K562 (cell line): Measurements from ENCODE around the gene EIF4E. TPM values are rescaled to one million over a fixed set of nuclear protein-coding genes. Genes with fewer than 3 reads are reported as not detected.

Experiments
- ATAC-seq: fragments of 200-7000 bp; cut with Tn5 transposase; 3 replicates; pipeline ENCODE4 v1.9.1; 2020; ENCODE audit warnings: moderate library complexity
- BruUV-seq: library from RNA; stranded (reverse); fragments of 400-500 nt; replicated peaks from 2 replicates; lab custom pipeline; 2021; lab: Mats Ljungman, UMichigan
- CTCF ChIA-PET: fragments of 300-600 bp; formaldehyde crosslinking; extraction: SDS; loops from one replicate; lab custom pipeline; 2021; ENCODE audit warnings: low intra/inter-chr PET ratio; lab: Yijun Ruan, JAX
- POLR2A ChIA-PET: fragments of 300-600, 350-650 bp; sonication (Branson Sonifier 250); formaldehyde crosslinking; extraction: SDS; loops from one replicate; lab custom pipeline; 2021; ENCODE audit warnings: antibody characterized with exemption, inconsistent platforms; lab: Yijun Ruan, JAX
- DNase-seq, 4 experiments: peaks; one replicate each; pipeline versions ENCODE4 v3.0.0 to v3.0.0-alpha.2; 2011 to 2018; ENCODE audit warnings: low spot score in 3 of 4, mixed read lengths in 3 of 4; ENCODE audit errors: extremely low read depth in 1 of 4
- FAIRE-seq: peaks from 2 replicates; lab custom pipeline; 2011; peaks lifted over from hg19 to GRCh38; lab: Jason Lieb, UNC
- H2AFZ ChIP-seq: 2 replicates; pipeline ENCODE4 v1.6.0; 2011; ENCODE audit warnings: low read depth, low read length, control low read depth, inconsistent platforms
- H3K27ac ChIP-seq: fragments of 200-600 bp; 3 replicates; pipeline ENCODE4 v1.8.0; 2011; ENCODE audit warnings: low read depth, mild to moderate bottlenecking, control low read depth, inconsistent platforms, low read length, moderate library complexity, mixed read lengths; ENCODE audit errors: extremely low read depth
- H3K27me3 ChIP-seq, 2 experiments: fragments of 300-600 bp in 1 of 2; 2 replicates in 1 of 2; 3 replicates in 1 of 2; pipeline versions ENCODE4 v1.6.0 to v1.8.0; 2011; ENCODE audit warnings: inconsistent platforms in 2 of 2, low read length in 2 of 2, mild to moderate bottlenecking in 1 of 2, mixed read lengths in 1 of 2, moderate library complexity in 1 of 2; ENCODE audit not compliant: control insufficient read depth in 2 of 2, insufficient read depth in 2 of 2
- H3K36me3 ChIP-seq: fragments of 300-600 bp; 3 replicates; pipeline ENCODE4 v1.8.0; 2011; ENCODE audit warnings: mild to moderate bottlenecking, low read length, inconsistent platforms; ENCODE audit not compliant: control insufficient read depth, insufficient read depth
- H3K4me1 ChIP-seq, 2 experiments: fragments of 200-600 bp in 1 of 2; replicated peaks in 1 of 2; 2 replicates in 1 of 2; 3 replicates in 1 of 2; pipeline versions ENCODE4 v1.5.1 to v1.8.0; 2011; ENCODE audit warnings: inconsistent platforms in 2 of 2, low read length in 2 of 2, mild to moderate bottlenecking in 1 of 2, mixed read lengths in 1 of 2, moderate library complexity in 1 of 2; ENCODE audit not compliant: control insufficient read depth in 2 of 2, insufficient read depth in 2 of 2
- H3K4me2 ChIP-seq: 2 replicates; pipeline ENCODE4 v1.6.1; 2011; ENCODE audit warnings: low read length, control low read depth, inconsistent platforms, mixed read lengths; ENCODE audit not compliant: insufficient read depth
- H3K4me3 ChIP-seq: fragments of 200-600 bp; sonication (generic), shearing (Covaris generic); 2 replicates; pipeline ENCODE4 v1.5.1; 2016; ENCODE audit warnings: control low read depth, inconsistent platforms
- H3K79me2 ChIP-seq: fragments of 200-600 bp; 3 replicates; pipeline ENCODE4 v1.8.0; 2011; ENCODE audit warnings: low read length, inconsistent platforms; ENCODE audit not compliant: control insufficient read depth, insufficient read depth
- H3K9ac ChIP-seq, 2 experiments: 2 replicates each; pipeline versions ENCODE4 v1.6.0 to v1.6.1; 2011; ENCODE audit warnings: low read depth in 2 of 2, low read length in 2 of 2, control low read depth in 1 of 2, inconsistent platforms in 1 of 2, mild to moderate bottlenecking in 1 of 2, mixed read lengths in 1 of 2; ENCODE audit not compliant: insufficient read depth in 1 of 2
- H3K9me1 ChIP-seq: one replicate; pipeline ENCODE4 v1.6.0; 2011; ENCODE audit warnings: inconsistent platforms, mild to moderate bottlenecking, low read length, moderate library complexity; ENCODE audit not compliant: control insufficient read depth, insufficient read depth
- H3K9me3 ChIP-seq: replicated peaks from 2 replicates; pipeline ENCODE4 v1.5.1; 2011; ENCODE audit warnings: low read depth, low read length, inconsistent platforms; ENCODE audit not compliant: control insufficient read depth, insufficient read depth
- H4K20me1 ChIP-seq: replicated peaks from 2 replicates; pipeline ENCODE4 v1.6.1; 2011; ENCODE audit warnings: low read length, inconsistent platforms, mixed read lengths; ENCODE audit not compliant: control insufficient read depth, insufficient read depth
- BRD9 ChIP-seq: fragments of 450-650 bp; IDR thresholded peaks from 2 replicates; pipeline ENCODE4 v1.6.1; 2018; ENCODE audit warnings: low read depth; ENCODE audit not compliant: partially characterized antibody
- DIDO1 ChIP-seq: fragments of 450-650 bp; IDR thresholded peaks from 2 replicates; pipeline ENCODE4 v1.6.1; 2016; ENCODE audit warnings: low read depth, missing biosample characterization, missing genetic modification characterization
- KDM1A ChIP-seq, 2 experiments: fragments of 450-650 bp; IDR thresholded peaks; 2 replicates each; pipeline ENCODE4 v1.6.1; 2016; ENCODE audit warnings: mild to moderate bottlenecking in 2 of 2
- KHSRP ChIP-seq: fragments of 450-650 bp; IDR thresholded peaks from 2 replicates; pipeline ENCODE4 v1.6.1; 2017
- TEAD2 ChIP-seq: fragments of 450-650 bp; IDR thresholded peaks from 2 replicates; pipeline ENCODE4 v1.6.1; 2016; ENCODE audit warnings: missing genetic modification characterization, control low read depth, missing compliant biosample characterization
- TOE1 ChIP-seq, 2 experiments: fragments of 450-650 bp in 1 of 2; sonication (generic) in 1 of 2; formaldehyde crosslinking in 1 of 2; IDR thresholded peaks; 2 replicates each; pipeline versions ENCODE4 v1.7.1 to v1.8.0; 2016 to 2022; ENCODE audit warnings: borderline replicate concordance in 2 of 2, mild to moderate bottlenecking in 2 of 2, antibody characterized with exemption in 1 of 2, inconsistent platforms in 1 of 2, low read depth in 1 of 2, missing genetic modification reagents in 1 of 2, moderate library complexity in 1 of 2
- ZKSCAN1 ChIP-seq: fragments of 150-350 bp; IDR thresholded peaks from 2 replicates; pipeline ENCODE4 v1.6.1; 2016; ENCODE audit warnings: low read depth, low read length
- ZNF217 ChIP-seq: sonication (generic); formaldehyde crosslinking; IDR thresholded peaks from 2 replicates; pipeline ENCODE4 v1.8.0; 2022; ENCODE audit warnings: mild to moderate bottlenecking, missing genetic modification reagents
- ZNF316 ChIP-seq: fragments of 450-650 bp; IDR thresholded peaks from 2 replicates; pipeline ENCODE4 v1.6.1; 2016
- WGBS: fragments of 100-300 bp; shearing (Covaris generic); methylation state at CpG from one replicate; pipeline ENCODE4 v1.1.6; 2016; ENCODE audit warnings: low coverage, mixed read lengths; ENCODE audit not compliant: insufficient coverage; ENCODE audit errors: missing lambda C conversion rate; 5-methylcytosine and 5-hydroxymethylcytosine counted together
- in situ Hi-C: fragments of 300-500 bp; cut with MboI; formaldehyde crosslinking; loops from 4 replicates; pipeline ENCODE4 v1.15.0; 2018; ENCODE audit warnings: inconsistent platforms, mixed read lengths
- intact Hi-C: fragments of 100-400 bp; cut with micrococcal nuclease; formaldehyde crosslinking; loops from 2 replicates; pipeline ENCODE4 v1.14.2; 2022
- polyA plus RNA-seq, 8 experiments: library from polyadenylated mRNA; depleted of rRNA in 4 of 8; stranded (reverse) in 5 of 8; unstranded in 3 of 8; fragments of >200 nt; fragmentation: Nextera tagmentation in 2 of 8; fragmentation: Illumina TruSeq in 1 of 8; extraction: Ambion mirVana in 2 of 8; extraction: Trizol in 1 of 8; gene quantifications; 2 replicates each; pipeline versions ENCODE4 v1.2.1 to v1.2.3, GENCODE V29; 2011 to 2014; ENCODE audit warnings: inconsistent platforms in 1 of 8, missing spikeins in 1 of 8
- total RNA-seq, 7 experiments: library from RNA; depleted of rRNA in 6 of 7; stranded (reverse); fragments of >200 nt in 6 of 7; fragmentation: Illumina TruSeq in 2 of 7; extraction: Trizol in 2 of 7; gene quantifications; 2 replicates each; pipeline versions ENCODE4 v1.2.1 to v1.2.3, GENCODE V29; 2011 to 2021; ENCODE audit warnings: low replicate concordance in 1 of 7
- TF ChIP-seq, protein P1 (sequence below): sonication (generic); formaldehyde crosslinking; IDR thresholded peaks from 2 replicates; pipeline ENCODE4 v1.8.1; 2022; ENCODE audit warnings: missing genetic modification reagents
- TF ChIP-seq, protein P2 (sequence below): fragments of 450-650 bp; IDR thresholded peaks from 2 replicates; pipeline ENCODE4 v1.6.1; 2016; ENCODE audit warnings: missing biosample characterization, missing genetic modification characterization

The EIF4E gene
- total and polyA plus RNA-seq, 9 of the 15 experiments (the other 6 are each of a cell fraction or from before 2014, with no cell fraction given), result 164 to 489 (median 179) TPM

DNA sequence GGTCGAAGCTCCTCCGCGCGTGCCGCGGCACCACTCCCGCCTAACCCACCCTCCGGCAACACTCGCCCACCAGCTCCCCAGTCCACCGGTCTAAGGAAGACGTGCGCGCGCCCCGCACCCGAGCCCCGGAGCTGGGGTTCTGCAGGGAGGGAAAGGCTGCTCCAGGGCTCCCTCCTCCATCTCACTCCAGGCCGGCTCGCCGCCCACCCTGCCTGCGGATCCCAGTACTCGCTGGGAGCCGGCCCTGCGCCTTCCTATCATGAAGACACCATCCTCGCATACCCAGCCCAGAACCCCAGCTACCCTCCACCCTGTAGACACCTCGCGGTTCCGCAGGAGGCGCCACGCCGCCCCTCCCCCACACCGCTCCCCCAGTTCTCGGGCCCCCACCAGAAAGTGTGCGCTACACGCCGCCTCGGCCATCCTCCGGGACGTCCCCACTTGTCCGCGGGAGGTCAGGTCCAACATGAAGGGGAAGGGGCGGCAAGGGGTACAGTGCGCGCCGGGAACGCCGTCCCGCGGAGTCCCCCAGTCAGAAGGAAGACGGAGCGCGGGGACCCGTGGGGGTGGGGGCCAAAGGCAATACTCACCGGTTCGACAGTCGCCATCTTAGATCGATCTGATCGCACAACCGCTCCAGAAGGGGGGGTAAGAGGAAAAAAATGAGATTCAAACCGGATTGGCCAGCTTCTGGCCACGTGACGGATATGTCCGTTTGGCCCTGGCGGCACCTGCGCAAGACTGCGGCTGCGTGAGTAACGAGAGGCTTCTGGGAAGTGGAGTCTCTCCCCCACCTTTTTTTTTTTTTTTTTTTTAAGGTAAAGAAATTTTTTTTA is at the start of gene EIF4E (continued):
- TF ChIP-seq DIDO1 (tag) (peak; percentile 83), KDM1A (IDR thresholded peaks at IDR 0.05) (no peak; a peak in 1 of 4 replicates), KHSRP (no peak)

DNA sequence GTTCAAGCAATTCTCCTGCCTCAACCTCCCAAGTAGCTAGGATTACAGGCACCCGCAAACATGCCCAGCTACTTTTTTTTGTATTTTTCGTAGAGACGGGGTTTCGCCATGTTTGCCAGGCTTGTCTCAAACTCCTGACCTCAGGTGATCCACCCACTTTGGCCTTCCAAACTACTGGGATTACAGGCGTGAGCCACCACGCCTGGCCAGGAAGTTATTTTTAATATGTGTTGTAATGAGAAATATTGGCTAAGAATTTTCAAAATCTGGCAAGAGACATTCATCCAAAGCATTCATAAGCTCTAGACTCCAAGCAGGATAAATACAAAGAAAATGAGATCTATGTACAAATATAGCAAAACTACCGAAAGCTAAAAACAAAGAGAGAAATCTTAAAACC is 48.6 kb upstream of the EIF4E start:
- Histone ChIP-seq H3K9me1 (no peaks in the 10 kb centered on the region), H3K9ac (no peak overlapping the region), H3K9me3 (no peaks in the 10 kb centered on the region), H3K27me3 (no peaks in the 10 kb centered on the region), H3K4me1 (no peaks in the 10 kb centered on the region), H3K36me3 (no peaks in the 10 kb centered on the region), H3K4me3 (no peak overlapping the region), H3K79me2 (no peaks in the 10 kb centered on the region), H3K4me2 (no peak overlapping the region), H2AFZ (no peak overlapping the region), H4K20me1 (no peaks in the 10 kb centered on the region), H3K27ac (no peak overlapping the region)
- no TSS peak for BruUV-seq
- ChIA-PET POLR2A (no interaction called here), CTCF (no interaction called here)
- WGBS, result 52% methylated on average over 7 of the region's 7 CpGs
- TF ChIP-seq TOE1 (IDR thresholded peaks at IDR 0.05; ENCODE audit: borderline replicate concordance), result no peak
- no peak for TF ChIP-seq TOE1 (CRISPR knock-in tag; IDR thresholded peaks at IDR 0.05; ENCODE audit: borderline replicate concordance, low read depth)
- no peak for TF ChIP-seq TEAD2 (tag)
- TF ChIP-seq ZKSCAN1, result no peak
- no peak for TF ChIP-seq BRD9
- TF ChIP-seq, protein P1, sequence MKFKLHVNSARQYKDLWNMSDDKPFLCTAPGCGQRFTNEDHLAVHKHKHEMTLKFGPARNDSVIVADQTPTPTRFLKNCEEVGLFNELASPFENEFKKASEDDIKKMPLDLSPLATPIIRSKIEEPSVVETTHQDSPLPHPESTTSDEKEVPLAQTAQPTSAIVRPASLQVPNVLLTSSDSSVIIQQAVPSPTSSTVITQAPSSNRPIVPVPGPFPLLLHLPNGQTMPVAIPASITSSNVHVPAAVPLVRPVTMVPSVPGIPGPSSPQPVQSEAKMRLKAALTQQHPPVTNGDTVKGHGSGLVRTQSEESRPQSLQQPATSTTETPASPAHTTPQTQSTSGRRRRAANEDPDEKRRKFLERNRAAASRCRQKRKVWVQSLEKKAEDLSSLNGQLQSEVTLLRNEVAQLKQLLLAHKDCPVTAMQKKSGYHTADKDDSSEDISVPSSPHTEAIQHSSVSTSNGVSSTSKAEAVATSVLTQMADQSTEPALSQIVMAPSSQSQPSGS (CRISPR knock-in tag), result no peak
- no peak for TF ChIP-seq ZNF217 (CRISPR knock-in tag)
- TF ChIP-seq ZNF316, result no peak
- TF ChIP-seq, protein P2, sequence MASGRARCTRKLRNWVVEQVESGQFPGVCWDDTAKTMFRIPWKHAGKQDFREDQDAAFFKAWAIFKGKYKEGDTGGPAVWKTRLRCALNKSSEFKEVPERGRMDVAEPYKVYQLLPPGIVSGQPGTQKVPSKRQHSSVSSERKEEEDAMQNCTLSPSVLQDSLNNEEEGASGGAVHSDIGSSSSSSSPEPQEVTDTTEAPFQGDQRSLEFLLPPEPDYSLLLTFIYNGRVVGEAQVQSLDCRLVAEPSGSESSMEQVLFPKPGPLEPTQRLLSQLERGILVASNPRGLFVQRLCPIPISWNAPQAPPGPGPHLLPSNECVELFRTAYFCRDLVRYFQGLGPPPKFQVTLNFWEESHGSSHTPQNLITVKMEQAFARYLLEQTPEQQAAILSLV (tag), result no peak
- FAIRE-seq (no peak), DNase-seq (no peak), ATAC-seq (no peak)
- intact Hi-C loops (no loop called here), in situ Hi-C loops (no loop called here)
